Measurements from ENCODE around the gene BTBD6. TPM values are rescaled to one million over a fixed set of nuclear protein-coding genes. Genes with fewer than 3 reads are reported as not detected.

Gene BTBD6
- total RNA-seq, 1 donor = 25.4 TPM

- no peaks in the 10 kb centered on the region for H3K9me3 ChIP-seq (ENCODE audit: low read depth, low read length)
- H3K27me3 ChIP-seq (ENCODE audit: insufficient read depth, low read length) = no peaks in the 10 kb centered on the region
- H3K4me3 ChIP-seq (ENCODE audit: low read length) = no peak overlapping the region
- no peaks in the 10 kb centered on the region for H3K4me1 ChIP-seq (ENCODE audit: insufficient read depth, low read length)
Observed at GRCh38 chr14:105219043-105219612, 29.2 kb upstream of the BTBD6 start.

- Histone ChIP-seq H3K27me3 (ENCODE audit: insufficient read depth, low read length) (no peaks in the 10 kb centered on the region), H3K9me3 (ENCODE audit: low read depth, low read length) (no peaks in the 10 kb centered on the region), H3K4me1 (ENCODE audit: insufficient read depth, low read length) (no peaks in the 10 kb centered on the region), H3K4me3 (ENCODE audit: low read length) (no peak overlapping the region)
Observed at GRCh38 chr14:105219753-105220152, 28.6 kb upstream of the BTBD6 start.

- no peak overlapping the region for H3K4me3 ChIP-seq (ENCODE audit: low read length)
- no peaks in the 10 kb centered on the region for H3K9me3 ChIP-seq (ENCODE audit: low read depth, low read length)
- no peaks in the 10 kb centered on the region for H3K4me1 ChIP-seq (ENCODE audit: insufficient read depth, low read length)
- no peaks in the 10 kb centered on the region for H3K27me3 ChIP-seq (ENCODE audit: insufficient read depth, low read length)
Observed at GRCh38 chr14:105220699-105221597, 27.4 kb upstream of the BTBD6 start.

- Histone ChIP-seq H3K4me3 (ENCODE audit: low read length) (no peak overlapping the region), H3K27me3 (ENCODE audit: insufficient read depth, low read length) (no peaks in the 10 kb centered on the region), H3K9me3 (ENCODE audit: low read depth, low read length) (no peaks in the 10 kb centered on the region), H3K4me1 (ENCODE audit: insufficient read depth, low read length) (no peaks in the 10 kb centered on the region)
Observed at GRCh38 chr14:105221598-105222178, 26.6 kb upstream of the BTBD6 start.

GRCh38 chr14:105223260-105223659, 25.1 kb upstream of the BTBD6 start:
- no peaks in the 10 kb centered on the region for H3K9me3 ChIP-seq (ENCODE audit: low read depth, low read length)
- H3K4me3 ChIP-seq (ENCODE audit: low read length) = no peak overlapping the region
- H3K27me3 ChIP-seq (ENCODE audit: insufficient read depth, low read length) = no peaks in the 10 kb centered on the region
- no peaks in the 10 kb centered on the region for H3K4me1 ChIP-seq (ENCODE audit: insufficient read depth, low read length)

DNA sequence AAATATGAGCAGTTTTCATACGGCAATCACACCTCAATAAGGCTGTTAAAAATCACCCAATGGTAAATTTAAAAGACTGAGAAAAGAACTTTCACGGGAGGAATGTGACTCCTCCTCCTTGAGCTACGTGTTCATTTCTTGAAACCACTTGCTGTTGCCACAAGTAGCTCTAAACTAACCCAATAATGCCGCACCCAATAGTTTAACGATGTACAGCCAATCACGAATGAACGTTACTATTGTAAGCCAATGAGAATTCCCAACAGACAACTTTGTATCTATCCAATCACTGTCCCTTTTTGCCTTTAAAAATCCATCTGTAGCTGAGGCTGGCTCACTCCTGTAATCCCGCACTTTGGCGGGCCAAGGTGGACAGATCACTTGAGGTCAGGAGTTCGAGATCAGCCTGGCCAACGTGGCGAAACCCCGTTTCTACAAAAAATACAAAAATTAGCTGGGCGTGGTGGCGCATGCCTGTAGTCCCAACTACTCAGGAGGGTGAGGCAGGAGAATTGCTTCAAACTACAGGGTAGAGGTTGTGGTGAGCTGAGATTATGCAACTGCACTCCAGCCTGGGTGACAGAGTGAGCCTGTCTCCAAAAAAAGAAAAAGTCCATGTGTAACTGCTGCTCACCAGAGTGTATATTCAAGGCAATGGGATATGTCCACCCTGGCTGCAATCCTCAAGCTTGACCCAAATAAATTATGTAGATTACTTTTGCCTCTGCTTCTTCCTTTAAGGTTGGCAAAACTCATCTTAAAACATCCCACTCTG, 24.4 kb upstream of the BTBD6 start:
- no peaks in the 10 kb centered on the region for H3K4me1 ChIP-seq (ENCODE audit: insufficient read depth, low read length)
- H3K9me3 ChIP-seq (ENCODE audit: low read depth, low read length) = no peaks in the 10 kb centered on the region
- no peak overlapping the region for H3K4me3 ChIP-seq (ENCODE audit: low read length)
- no peaks in the 10 kb centered on the region for H3K27me3 ChIP-seq (ENCODE audit: insufficient read depth, low read length)

DNA sequence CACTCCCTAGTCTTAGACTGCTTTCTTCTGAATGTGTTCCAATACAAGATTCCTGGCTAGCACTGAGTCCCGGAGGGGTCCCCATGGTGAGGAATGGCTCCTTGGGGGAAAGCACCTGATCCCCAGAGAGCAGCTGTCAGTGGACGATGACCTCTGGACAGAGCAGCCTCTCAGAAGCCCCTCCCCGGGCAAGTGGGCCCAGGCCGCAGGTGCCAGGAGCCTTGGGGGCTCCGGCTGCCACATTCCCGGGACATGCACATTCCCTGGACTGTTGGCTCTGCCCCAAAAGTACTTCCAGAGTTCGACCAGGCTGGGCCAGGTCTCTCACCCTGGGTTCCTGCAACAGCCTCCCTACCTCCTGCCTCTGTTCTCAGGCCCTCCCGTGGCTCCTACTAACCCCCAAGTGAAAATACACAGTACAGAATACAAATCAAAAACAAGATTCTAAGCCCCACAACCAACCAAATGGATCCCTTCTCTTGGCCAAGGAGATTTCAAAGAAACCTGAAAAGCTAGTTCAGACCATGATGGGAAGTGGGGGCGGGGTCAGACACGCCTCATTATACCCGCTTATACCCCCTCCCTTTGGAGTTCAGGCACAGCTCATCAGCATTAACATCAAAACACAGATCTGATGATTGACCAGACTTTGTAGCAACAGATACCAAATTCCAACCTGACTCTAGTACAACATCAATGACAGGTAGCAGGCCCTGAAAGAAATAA, 23.3 kb upstream of the BTBD6 start:
- no peaks in the 10 kb centered on the region for H3K9me3 ChIP-seq (ENCODE audit: low read depth, low read length)

GRCh38 chr14:105226198-105226597, 22.1 kb upstream of the BTBD6 start:
- no peak overlapping the region for H3K4me3 ChIP-seq (ENCODE audit: low read length)
- no peaks in the 10 kb centered on the region for H3K9me3 ChIP-seq (ENCODE audit: low read depth, low read length)
- H3K27me3 ChIP-seq (ENCODE audit: insufficient read depth, low read length) = no peaks in the 10 kb centered on the region
- H3K4me1 ChIP-seq (ENCODE audit: insufficient read depth, low read length) = no peaks in the 10 kb centered on the region

More for the DNA sequence above, 23.3 kb upstream of the BTBD6 start:
- Histone ChIP-seq H3K4me1 (ENCODE audit: insufficient read depth, low read length) (no peaks in the 10 kb centered on the region), H3K4me3 (ENCODE audit: low read length) (no peak overlapping the region), H3K27me3 (ENCODE audit: insufficient read depth, low read length) (no peaks in the 10 kb centered on the region)

DNA sequence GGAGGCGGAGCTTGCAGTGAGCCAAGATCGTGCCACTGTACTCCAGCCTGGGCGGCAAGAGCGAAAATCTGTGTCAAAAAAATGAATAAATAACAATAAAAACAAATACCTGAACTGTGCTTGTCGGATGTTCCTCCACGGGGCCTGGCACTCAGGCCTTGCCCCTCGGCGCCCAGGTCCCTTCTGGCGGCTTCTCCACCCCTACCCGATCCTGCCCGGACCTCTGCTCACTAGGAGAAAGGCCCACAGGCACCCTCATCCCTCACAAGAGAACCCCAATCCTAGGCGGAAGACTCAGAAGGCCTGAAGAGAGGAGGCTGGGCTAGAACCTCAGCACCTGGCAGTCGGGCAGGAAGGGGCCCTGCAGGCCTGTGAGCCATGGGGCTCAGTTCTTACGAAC, 21.0 kb upstream of the BTBD6 start:
- no peaks in the 10 kb centered on the region for H3K27me3 ChIP-seq (ENCODE audit: insufficient read depth, low read length)
- no peaks in the 10 kb centered on the region for H3K4me1 ChIP-seq (ENCODE audit: insufficient read depth, low read length)
- no peak overlapping the region for H3K4me3 ChIP-seq (ENCODE audit: low read length)
- H3K9me3 ChIP-seq (ENCODE audit: low read depth, low read length) = no peaks in the 10 kb centered on the region

- Histone ChIP-seq H3K9me3 (ENCODE audit: low read depth, low read length) (no peaks in the 10 kb centered on the region), H3K4me3 (ENCODE audit: low read length) (no peak overlapping the region), H3K4me1 (ENCODE audit: insufficient read depth, low read length) (no peaks in the 10 kb centered on the region), H3K27me3 (ENCODE audit: insufficient read depth, low read length) (no peaks in the 10 kb centered on the region)
Observed at GRCh38 chr14:105228562-105228961, 19.8 kb upstream of the BTBD6 start.

DNA sequence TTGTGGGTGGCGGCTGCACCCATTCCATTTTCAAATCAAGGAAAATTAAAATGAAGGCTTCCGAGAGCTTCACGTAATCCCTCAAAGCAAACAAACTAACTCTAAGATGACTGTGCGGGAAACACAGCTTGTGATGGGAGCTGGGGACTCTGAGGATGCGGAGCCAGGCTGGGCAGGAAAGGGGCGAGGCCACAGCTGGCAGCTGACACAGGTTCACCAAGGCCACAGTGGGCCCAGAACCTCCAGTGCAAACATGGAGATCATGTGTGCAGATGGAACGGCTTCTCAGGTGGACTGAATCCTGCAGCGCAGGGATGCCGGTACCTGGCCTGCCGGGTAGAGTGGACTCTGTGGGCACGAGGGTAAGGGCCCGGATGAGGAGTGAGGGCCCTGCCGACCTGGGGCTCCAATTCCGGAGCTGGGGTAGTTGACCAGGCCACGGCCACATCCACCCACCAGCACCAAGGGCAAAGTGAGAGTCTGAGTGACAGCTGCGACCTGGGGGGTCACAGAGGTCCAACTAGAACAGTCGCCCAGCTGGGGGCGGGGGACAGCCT, 19.2 kb upstream of the BTBD6 start:
- Histone ChIP-seq H3K4me1 (ENCODE audit: insufficient read depth, low read length) (no peaks in the 10 kb centered on the region), H3K27me3 (ENCODE audit: insufficient read depth, low read length) (no peaks in the 10 kb centered on the region), H3K9me3 (ENCODE audit: low read depth, low read length) (no peaks in the 10 kb centered on the region), H3K4me3 (ENCODE audit: low read length) (no peak overlapping the region)

- no peaks in the 10 kb centered on the region for H3K9me3 ChIP-seq (ENCODE audit: low read depth, low read length)
- H3K4me3 ChIP-seq (ENCODE audit: low read length) = no peak overlapping the region
- H3K27me3 ChIP-seq (ENCODE audit: insufficient read depth, low read length) = no peaks in the 10 kb centered on the region
- H3K4me1 ChIP-seq (ENCODE audit: insufficient read depth, low read length) = no peaks in the 10 kb centered on the region
Observed at GRCh38 chr14:105240811-105241576, 7.3 kb upstream of the BTBD6 start.

DNA sequence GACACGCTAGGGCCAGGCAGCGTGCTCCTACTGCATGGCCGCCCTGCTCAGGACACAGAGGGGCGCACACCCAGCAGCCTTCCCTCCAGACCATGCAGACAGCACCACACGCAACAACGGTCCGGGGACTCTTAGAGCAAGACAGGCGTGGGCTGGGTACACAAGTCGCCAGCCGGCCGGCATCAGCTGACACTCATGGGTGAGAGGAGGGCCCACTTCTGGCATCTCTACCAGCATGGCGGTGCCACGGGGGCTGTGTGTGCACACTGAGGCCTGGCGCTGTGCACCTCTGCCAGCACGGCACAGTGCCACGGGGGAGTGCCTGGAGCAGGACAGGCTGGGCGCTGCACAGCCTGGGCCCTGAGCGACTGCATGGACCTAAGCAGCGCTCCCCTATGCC, 6.7 kb upstream of the BTBD6 start:
- H3K4me1 ChIP-seq (ENCODE audit: insufficient read depth, low read length) = no peaks in the 10 kb centered on the region
- no peaks in the 10 kb centered on the region for H3K27me3 ChIP-seq (ENCODE audit: insufficient read depth, low read length)
- no peak overlapping the region for H3K4me3 ChIP-seq (ENCODE audit: low read length)
- no peaks in the 10 kb centered on the region for H3K9me3 ChIP-seq (ENCODE audit: low read depth, low read length)

DNA sequence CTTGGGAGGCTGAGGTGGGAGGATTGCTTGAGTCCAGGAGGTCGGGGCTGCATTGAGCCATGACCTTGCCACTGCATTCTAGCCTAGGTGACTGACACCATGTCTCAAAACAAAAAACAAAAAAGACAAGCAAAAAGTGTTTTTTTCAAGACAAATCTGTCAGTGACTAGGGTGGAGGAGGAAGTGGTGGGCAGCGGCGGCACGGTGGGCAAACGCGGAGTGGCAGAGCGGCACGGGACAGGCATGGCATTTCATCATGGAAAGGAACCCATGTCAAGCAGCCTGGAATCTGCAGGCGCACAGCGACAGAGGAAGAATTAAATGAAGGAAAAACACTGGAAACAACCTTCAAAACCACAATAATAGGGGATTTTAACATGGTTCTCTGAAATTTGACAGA, 4.0 kb upstream of the BTBD6 start:
- no peak overlapping the region for H3K4me3 ChIP-seq (ENCODE audit: low read length)
- no peaks in the 10 kb centered on the region for H3K9me3 ChIP-seq (ENCODE audit: low read depth, low read length)
- H3K27me3 ChIP-seq (ENCODE audit: insufficient read depth, low read length) = no peaks in the 10 kb centered on the region
- peaks cover 13% of the 10 kb centered on the region for H3K4me1 ChIP-seq (ENCODE audit: insufficient read depth, low read length)
